ENCODE results near the gene FYN. TPM values are rescaled to one million over a fixed set of nuclear protein-coding genes. Genes with fewer than 3 reads are reported as not detected.

The FYN gene
- total RNA-seq, 1 donor from 2014 or later, result 121 TPM

DNA sequence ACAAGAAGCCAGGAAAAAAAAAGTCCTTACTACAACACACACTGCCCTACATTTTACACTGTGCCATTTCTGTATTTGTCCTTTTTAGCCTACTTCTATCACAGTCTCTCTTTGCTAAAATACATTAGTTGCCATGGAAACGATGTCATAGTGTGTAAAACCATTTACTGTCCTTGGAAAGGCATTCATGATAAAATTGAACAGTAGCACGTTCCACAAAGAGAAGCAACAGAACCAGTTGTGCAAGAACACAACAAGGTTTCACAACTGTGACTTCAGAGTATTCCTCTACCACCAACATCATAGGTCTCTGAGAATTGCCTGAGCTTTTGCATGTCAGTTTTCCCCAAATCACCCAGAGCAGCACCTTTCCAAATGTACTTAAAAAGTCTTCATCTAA, 20.5 kb downstream of the FYN start:
- Mint-ChIP-seq H3K4me3 (ENCODE audit: unreplicated experiment) (no peak overlapping the region), H3K9me3 (ENCODE audit: unreplicated experiment) (no peaks in the 10 kb centered on the region), H3K27me3 (ENCODE audit: unreplicated experiment) (no peaks in the 10 kb centered on the region), H3K4me1 (ENCODE audit: unreplicated experiment) (peaks cover 42% of the 10 kb centered on the region), H3K27ac (ENCODE audit: unreplicated experiment) (no peak overlapping the region), H3K36me3 (ENCODE audit: unreplicated experiment) (no peaks in the 10 kb centered on the region)
- DNase-seq (ENCODE audit: extremely low spot score, unreplicated experiment), result no peak
- TF ChIP-seq, protein P1, sequence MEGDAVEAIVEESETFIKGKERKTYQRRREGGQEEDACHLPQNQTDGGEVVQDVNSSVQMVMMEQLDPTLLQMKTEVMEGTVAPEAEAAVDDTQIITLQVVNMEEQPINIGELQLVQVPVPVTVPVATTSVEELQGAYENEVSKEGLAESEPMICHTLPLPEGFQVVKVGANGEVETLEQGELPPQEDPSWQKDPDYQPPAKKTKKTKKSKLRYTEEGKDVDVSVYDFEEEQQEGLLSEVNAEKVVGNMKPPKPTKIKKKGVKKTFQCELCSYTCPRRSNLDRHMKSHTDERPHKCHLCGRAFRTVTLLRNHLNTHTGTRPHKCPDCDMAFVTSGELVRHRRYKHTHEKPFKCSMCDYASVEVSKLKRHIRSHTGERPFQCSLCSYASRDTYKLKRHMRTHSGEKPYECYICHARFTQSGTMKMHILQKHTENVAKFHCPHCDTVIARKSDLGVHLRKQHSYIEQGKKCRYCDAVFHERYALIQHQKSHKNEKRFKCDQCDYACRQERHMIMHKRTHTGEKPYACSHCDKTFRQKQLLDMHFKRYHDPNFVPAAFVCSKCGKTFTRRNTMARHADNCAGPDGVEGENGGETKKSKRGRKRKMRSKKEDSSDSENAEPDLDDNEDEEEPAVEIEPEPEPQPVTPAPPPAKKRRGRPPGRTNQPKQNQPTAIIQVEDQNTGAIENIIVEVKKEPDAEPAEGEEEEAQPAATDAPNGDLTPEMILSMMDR (IDR thresholded peaks at IDR 0.05), result no peak

DNA sequence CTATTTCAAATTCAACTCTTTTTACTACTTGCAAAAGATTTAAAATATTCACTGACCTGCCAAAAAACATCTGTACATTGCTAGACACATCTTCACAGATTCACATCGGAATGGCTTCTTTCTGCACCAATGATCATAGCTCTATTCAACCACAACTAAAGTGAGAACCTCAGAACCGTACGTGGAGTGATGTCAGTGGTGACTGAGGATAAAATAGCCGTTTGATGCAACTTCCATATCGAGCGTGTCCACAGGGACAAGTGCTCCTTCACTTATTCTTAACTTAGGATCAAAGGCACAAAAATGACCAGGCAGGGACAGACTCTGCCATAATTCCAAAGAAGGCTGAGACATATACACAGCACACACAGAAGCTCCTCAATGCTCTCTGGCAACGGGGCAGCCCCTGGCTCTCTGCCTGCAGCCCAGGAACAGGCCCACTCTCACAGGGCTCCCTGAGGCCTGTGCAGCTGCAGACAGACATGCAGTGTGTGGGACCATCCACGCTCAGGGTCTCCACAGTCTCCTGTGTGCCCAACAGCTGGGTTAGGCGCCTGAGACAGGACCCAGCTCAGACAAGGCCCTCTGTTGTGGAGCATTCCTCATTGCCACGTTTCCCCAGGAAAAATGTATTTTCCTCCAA, 22.8 kb downstream of the FYN start:
- Mint-ChIP-seq H3K4me3 (ENCODE audit: unreplicated experiment) (no peak overlapping the region), H3K4me1 (ENCODE audit: unreplicated experiment) (peaks cover 23% of the 10 kb centered on the region), H3K27ac (ENCODE audit: unreplicated experiment) (no peak overlapping the region)

DNA sequence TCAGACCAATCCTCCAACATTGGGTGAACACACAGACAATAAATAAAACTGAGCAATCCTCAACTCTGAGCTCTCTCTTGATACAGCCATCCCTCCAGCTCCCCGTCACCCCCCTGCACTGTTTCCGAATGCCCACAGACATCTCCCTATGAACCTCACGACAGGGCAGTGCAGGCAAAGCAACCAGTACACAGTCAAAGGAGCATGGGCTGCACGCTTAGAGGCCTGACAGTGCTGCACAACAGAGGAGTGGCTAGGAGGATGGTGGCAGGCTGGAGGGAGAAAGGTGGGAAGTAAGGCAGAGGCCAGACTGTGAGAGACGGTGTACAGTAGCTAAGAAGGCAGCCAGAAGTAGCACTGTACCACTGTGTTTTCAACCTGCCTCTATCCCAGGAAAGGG, 24.0 kb downstream of the FYN start:
- Mint-ChIP-seq H3K4me1 (ENCODE audit: unreplicated experiment) (peaks cover 23% of the 10 kb centered on the region), H3K27ac (ENCODE audit: unreplicated experiment) (no peak overlapping the region), H3K4me3 (ENCODE audit: unreplicated experiment) (no peak overlapping the region), H3K36me3 (ENCODE audit: unreplicated experiment) (no peaks in the 10 kb centered on the region), H3K9me3 (ENCODE audit: unreplicated experiment) (no peaks in the 10 kb centered on the region), H3K27me3 (ENCODE audit: unreplicated experiment) (no peaks in the 10 kb centered on the region)
- DNase-seq (ENCODE audit: extremely low spot score, unreplicated experiment), result no peak
- TF ChIP-seq, protein P1 (IDR thresholded peaks at IDR 0.05), result no peak

More for the DNA sequence above, 22.8 kb downstream of the FYN start:
- DNase-seq (ENCODE audit: extremely low spot score, unreplicated experiment), result no peak
- Mint-ChIP-seq H3K9me3 (ENCODE audit: unreplicated experiment) (no peaks in the 10 kb centered on the region), H3K36me3 (ENCODE audit: unreplicated experiment) (no peaks in the 10 kb centered on the region), H3K27me3 (ENCODE audit: unreplicated experiment) (no peaks in the 10 kb centered on the region)
- TF ChIP-seq, protein P1 (IDR thresholded peaks at IDR 0.05), result no peak

DNA sequence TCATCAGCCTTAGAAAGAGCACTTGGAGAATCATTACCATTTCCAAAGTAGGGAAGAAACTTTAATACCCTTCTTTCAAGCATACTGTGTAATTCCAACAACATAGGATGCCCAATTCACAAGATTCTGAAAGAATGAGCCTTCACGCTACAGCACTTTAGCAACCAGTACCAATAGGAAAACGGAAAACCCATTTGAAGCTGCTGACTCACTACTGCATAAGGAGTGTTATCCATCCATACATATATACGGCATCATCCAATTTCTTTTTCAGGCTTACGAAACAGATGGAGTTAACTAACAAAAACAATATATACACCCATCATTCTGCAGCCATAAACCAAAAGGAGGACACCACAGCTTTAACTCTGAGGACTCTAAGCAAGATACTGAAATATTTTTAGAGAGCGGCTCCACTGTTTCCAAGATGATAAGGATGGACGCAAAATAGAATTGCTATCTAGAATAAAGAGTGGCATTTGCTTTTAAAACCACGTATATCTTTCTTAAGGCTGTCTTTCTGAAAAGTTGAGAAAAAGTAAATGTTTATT, 24.9 kb downstream of the FYN start:
- H3K27me3 Mint-ChIP-seq (ENCODE audit: unreplicated experiment), result no peaks in the 10 kb centered on the region
- H3K27ac Mint-ChIP-seq (ENCODE audit: unreplicated experiment), result no peak overlapping the region
- H3K9me3 Mint-ChIP-seq (ENCODE audit: unreplicated experiment), result no peaks in the 10 kb centered on the region
- H3K4me3 Mint-ChIP-seq (ENCODE audit: unreplicated experiment), result no peak overlapping the region
- H3K36me3 Mint-ChIP-seq (ENCODE audit: unreplicated experiment), result no peaks in the 10 kb centered on the region
- TF ChIP-seq, protein P1 (IDR thresholded peaks at IDR 0.05), result no peak
- H3K4me1 Mint-ChIP-seq (ENCODE audit: unreplicated experiment), result peaks cover 23% of the 10 kb centered on the region
- DNase-seq (ENCODE audit: extremely low spot score, unreplicated experiment), result no peak

DNA sequence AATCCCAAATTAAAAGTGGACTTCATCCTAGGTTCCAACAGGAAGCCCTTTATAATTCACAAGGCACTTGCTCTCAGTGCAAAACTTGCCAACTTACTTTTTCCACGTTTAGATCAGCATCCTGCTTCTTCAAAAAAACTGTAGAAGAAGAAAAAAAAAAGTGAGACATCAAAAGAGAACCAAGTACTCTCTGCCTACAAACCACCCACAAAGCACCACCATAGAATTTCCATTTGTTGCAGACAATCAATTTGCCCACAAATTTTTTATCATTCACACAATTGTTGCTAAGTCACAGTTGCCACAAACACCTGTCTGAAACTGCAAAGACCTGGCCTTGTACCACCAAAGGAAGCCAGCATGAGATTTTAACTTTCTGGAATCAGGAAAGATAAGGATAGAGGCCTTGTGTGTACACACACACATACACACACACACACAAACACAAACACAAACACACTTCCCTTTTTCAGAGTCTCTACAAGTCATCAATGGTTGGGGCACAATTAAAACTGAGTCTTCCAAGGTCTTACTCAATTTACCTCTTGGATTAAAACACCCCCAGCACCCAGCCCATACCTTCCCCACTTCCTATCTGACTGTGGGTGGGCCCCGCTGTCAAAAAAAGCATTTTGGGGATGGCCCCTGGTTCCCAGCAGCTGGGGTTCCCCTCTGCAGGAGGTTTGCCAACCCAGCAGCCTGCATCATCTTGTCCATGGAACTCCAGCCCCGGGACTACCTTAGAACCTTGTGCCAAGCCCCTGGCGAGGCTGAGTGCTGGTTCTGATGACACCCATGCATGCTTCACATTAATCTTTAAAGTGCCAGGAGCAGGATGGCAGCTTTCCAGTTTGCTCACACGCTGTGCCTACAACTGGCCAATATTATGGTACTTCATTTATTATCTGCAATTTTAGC, 26.5 kb downstream of the FYN start:
- no peaks in the 10 kb centered on the region for H3K36me3 Mint-ChIP-seq (ENCODE audit: unreplicated experiment)
- no peaks in the 10 kb centered on the region for H3K27me3 Mint-ChIP-seq (ENCODE audit: unreplicated experiment)
- TF ChIP-seq, protein P1 (IDR thresholded peaks at IDR 0.05), result no peak
- no peaks in the 10 kb centered on the region for H3K9me3 Mint-ChIP-seq (ENCODE audit: unreplicated experiment)
- no peak overlapping the region for H3K4me3 Mint-ChIP-seq (ENCODE audit: unreplicated experiment)
- peaks cover 12% of the 10 kb centered on the region for H3K4me1 Mint-ChIP-seq (ENCODE audit: unreplicated experiment)
- DNase-seq (ENCODE audit: extremely low spot score, unreplicated experiment), result no peak
- peak overlapping the region; percentile 32 for H3K27ac Mint-ChIP-seq (ENCODE audit: unreplicated experiment)
